Ectodermal cell (in vitro differentiated cells): ENCODE results near the gene PTX4.

Experiments
- H3K27ac ChIP-seq: 2 replicates; pipeline ENCODE4 v1.7.0; 2013; ENCODE audit warnings: mild to moderate bottlenecking, low read depth, low read length; ENCODE audit not compliant: insufficient read depth, poor library complexity, severe bottlenecking
- H3K27me3 ChIP-seq: 2 replicates; pipeline ENCODE4 v1.7.0; 2013; ENCODE audit warnings: mild to moderate bottlenecking, low read length; ENCODE audit not compliant: insufficient read depth, control insufficient read depth, poor library complexity, severe bottlenecking
- H3K36me3 ChIP-seq: one replicate; pipeline ENCODE4 v1.7.0; 2013; ENCODE audit warnings: low read length; ENCODE audit not compliant: control insufficient read depth, insufficient read depth
- H3K4me1 ChIP-seq: one replicate; pipeline ENCODE4 v1.7.0; 2013; ENCODE audit warnings: low read length; ENCODE audit not compliant: control insufficient read depth, insufficient read depth
- H3K4me3 ChIP-seq: 2 replicates; pipeline ENCODE4 v1.7.0; 2013; ENCODE audit warnings: low read depth, low read length, control low read depth; ENCODE audit not compliant: insufficient read depth
- H3K9me3 ChIP-seq: 2 replicates; pipeline ENCODE4 v1.7.0; 2013; ENCODE audit warnings: mild to moderate bottlenecking, low read length, moderate library complexity; ENCODE audit not compliant: control insufficient read depth
- WGBS, 2 experiments: methylation state at CpG; one replicate each; pipeline ENCODE4 v1.1.7; 2013; ENCODE audit warnings: missing lambda C conversion rate in 2 of 2; 5-methylcytosine and 5-hydroxymethylcytosine counted together

PTX4 gene

DNA sequence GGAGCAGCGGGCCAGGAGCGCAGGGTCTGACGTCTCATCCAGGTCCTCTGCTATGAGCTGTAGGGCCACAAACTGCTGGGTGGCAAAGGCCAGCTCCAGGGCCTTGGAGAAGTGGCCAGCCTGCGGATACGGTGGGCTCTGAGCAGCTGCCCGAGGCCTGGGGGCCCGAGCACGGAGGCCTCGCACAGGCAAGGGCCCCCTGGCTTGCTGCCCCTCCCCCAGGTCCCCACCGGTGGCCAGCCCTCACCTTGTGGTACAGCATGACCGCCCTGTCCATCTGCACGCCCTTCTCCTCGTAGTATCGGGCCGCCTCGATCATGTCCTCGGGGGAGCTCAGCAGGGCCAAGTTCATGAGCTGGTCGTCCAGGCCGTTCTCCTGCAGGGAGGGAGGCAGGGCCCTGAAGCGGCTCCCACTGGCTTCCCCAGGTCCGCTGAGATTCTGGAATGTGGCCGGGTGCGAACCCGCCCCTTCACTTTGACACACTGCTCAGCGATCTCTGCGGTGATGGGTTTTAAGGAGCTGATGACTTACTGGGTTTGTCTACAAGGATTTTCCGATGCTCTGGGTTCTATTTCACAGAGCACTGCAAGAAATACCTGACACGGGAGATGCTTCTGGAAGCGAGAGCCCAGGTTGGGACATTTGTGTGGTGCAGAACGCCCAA lies 35.0 kb upstream of the PTX4 start:
- 95 to 96% methylated on average over 30 of the region's 30 CpGs for WGBS, 2 experiments
- peaks cover 10% of the 10 kb centered on the region for H3K36me3 ChIP-seq
- no peaks in the 10 kb centered on the region for H3K4me1 ChIP-seq
- H3K27ac ChIP-seq = no peak overlapping the region
- no peaks in the 10 kb centered on the region for H3K27me3 ChIP-seq
- H3K9me3 ChIP-seq = no peaks in the 10 kb centered on the region
- no peak overlapping the region for H3K4me3 ChIP-seq

- 94 to 96% methylated on average over 19 of the region's 19 CpGs for WGBS, 2 experiments
- H3K4me1 ChIP-seq = no peaks in the 10 kb centered on the region
Observed at GRCh38 chr16:1520461-1520860, 31.7 kb upstream of the PTX4 start.

DNA sequence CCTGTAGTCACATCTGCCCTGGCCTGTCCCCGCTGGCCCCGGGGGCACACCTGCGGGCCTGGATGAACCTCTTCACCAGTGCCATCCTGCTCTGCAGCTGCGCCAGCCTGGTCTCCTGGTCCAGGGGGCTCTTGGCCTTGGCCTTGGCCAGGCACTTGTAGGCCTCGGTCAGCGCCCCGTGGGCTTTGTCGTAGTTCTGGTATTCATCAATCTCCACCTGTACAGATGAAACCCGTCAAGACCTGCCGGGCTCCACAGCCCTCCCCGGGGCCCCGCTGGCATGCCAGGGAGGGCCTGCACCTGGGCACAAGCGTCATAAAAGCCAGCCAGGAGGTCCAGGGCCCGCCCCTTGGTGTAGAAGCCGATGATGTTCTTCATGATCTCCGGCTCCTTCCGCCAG lies 31.1 kb upstream of the PTX4 start:
- H3K27ac ChIP-seq = no peak overlapping the region
- no peaks in the 10 kb centered on the region for H3K9me3 ChIP-seq
- H3K27me3 ChIP-seq = no peaks in the 10 kb centered on the region
- no peak overlapping the region for H3K4me3 ChIP-seq
- H3K4me1 ChIP-seq = no peaks in the 10 kb centered on the region
- H3K36me3 ChIP-seq = peaks cover 14% of the 10 kb centered on the region
- 95 to 97% methylated on average over 17 of the region's 17 CpGs for WGBS, 2 experiments

More at GRCh38 chr16:1520461-1520860, 31.7 kb upstream of the PTX4 start:
- Histone ChIP-seq H3K4me3 (no peak overlapping the region), H3K36me3 (peaks cover 10% of the 10 kb centered on the region), H3K9me3 (no peaks in the 10 kb centered on the region), H3K27ac (no peak overlapping the region), H3K27me3 (no peaks in the 10 kb centered on the region)

GRCh38 chr16:1518626-1519135 lies 29.9 kb upstream of the PTX4 start:
- WGBS, 2 experiments = 94% methylated on average over 16 of the region's 16 CpGs
- Histone ChIP-seq H3K27ac (no peak overlapping the region), H3K4me3 (no peak overlapping the region), H3K9me3 (no peaks in the 10 kb centered on the region), H3K27me3 (no peaks in the 10 kb centered on the region), H3K36me3 (peaks cover 14% of the 10 kb centered on the region), H3K4me1 (no peaks in the 10 kb centered on the region)

DNA sequence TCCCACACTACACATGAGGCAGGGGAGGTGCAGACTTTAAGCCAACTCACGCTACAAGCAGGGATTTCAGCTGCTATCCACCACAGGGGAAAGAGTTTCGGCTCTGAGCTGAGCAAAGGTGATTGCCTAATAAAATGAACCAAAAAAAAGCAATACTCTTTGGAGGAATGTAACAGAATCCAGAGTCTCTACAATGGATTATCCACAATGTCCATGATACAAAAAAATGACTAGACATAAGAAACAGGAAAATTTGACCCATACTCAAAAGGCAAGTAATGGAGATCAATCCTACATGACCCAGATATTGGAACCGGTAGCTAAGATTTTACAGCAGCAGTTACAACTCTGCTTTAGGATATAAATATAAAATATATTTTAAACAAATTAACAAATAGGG lies 25.8 kb upstream of the PTX4 start:
- Histone ChIP-seq H3K27ac (no peak overlapping the region), H3K4me1 (no peaks in the 10 kb centered on the region), H3K4me3 (no peak overlapping the region), H3K36me3 (peaks cover 8% of the 10 kb centered on the region), H3K9me3 (no peaks in the 10 kb centered on the region), H3K27me3 (no peaks in the 10 kb centered on the region)
- 96% methylated on average over 2 to 3 of the region's 3 CpGs for WGBS, 2 experiments

DNA sequence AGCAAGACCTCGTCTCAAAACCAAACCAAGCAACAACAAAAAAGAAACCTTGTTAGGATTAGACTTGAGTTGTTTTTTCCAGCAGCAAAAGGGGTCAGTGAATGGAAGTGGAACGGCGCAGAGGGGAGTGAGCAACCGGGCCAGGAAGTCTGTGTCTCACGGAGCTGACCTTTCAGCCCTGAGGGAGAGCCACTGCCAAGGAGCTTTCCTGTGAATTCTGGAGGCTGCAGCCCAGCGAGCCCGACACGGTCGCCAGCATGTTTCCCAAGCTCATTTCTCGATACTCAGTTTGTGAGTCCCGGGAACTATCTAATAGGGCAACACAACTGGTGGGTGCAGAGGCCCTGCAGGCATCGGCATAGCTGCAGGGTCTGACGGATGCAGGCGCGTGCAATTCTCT lies 24.0 kb upstream of the PTX4 start:
- no peaks in the 10 kb centered on the region for H3K27me3 ChIP-seq
- 93 to 96% methylated on average over 15 of the region's 15 CpGs for WGBS, 2 experiments
- H3K4me3 ChIP-seq = no peak overlapping the region
- H3K27ac ChIP-seq = no peak overlapping the region
- H3K36me3 ChIP-seq = peaks cover 8% of the 10 kb centered on the region
- H3K4me1 ChIP-seq = no peaks in the 10 kb centered on the region
- no peaks in the 10 kb centered on the region for H3K9me3 ChIP-seq

DNA sequence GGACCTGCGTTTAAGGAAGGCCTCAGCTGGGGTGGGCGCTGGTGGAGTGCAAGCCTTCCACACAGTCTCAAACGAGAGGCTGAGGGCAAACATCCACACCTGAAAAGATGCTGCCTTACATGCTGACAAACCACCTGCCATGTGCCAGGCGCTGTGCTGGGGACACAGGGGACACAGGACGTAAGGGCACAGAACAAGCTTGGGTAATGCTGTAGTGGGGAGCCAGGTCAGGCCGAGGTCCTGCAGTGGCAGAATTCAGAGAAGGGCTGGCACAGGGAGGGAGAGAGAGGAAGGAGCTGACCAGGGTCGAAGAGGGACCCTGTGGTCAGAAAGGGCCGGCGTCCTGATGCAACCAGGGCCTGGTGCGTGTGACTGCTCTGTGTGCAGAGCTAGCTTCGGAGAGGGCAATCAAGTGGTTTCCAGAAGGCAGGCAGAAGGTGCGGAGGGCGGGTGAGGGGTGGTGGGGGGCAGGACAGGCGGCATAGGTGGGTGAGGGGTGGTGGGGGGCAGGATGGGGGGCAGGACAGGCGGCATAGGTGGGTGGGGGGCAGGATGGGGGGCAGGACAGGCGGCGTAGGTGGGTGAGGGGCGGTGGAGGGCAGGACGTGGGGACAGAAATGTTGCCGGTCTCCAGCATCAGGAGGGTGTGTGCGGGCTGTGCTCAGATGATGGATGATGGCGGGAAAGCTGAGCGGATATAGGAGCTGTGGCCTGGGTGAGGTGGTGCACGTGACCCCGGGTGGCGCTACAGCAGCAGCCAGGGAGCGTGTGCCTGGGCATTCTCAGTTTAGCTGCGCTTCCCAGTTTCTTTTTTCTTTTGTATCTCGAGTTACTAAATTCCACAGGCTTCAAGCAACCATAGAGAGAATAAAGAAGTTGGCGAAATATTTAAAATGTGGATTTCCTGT lies 23.2 kb upstream of the PTX4 start:
- Histone ChIP-seq H3K27me3 (no peaks in the 10 kb centered on the region), H3K4me3 (no peak overlapping the region), H3K27ac (no peak overlapping the region), H3K4me1 (no peaks in the 10 kb centered on the region), H3K9me3 (no peaks in the 10 kb centered on the region), H3K36me3 (peaks cover 8% of the 10 kb centered on the region)
- 91 to 93% methylated on average over 30 of the region's 30 CpGs for WGBS, 2 experiments

GRCh38 chr16:1510941-1511351 lies 22.2 kb upstream of the PTX4 start:
- Histone ChIP-seq H3K9me3 (no peaks in the 10 kb centered on the region), H3K36me3 (peaks cover 8% of the 10 kb centered on the region), H3K27ac (no peak overlapping the region), H3K27me3 (no peaks in the 10 kb centered on the region), H3K4me3 (no peak overlapping the region), H3K4me1 (no peaks in the 10 kb centered on the region)
- WGBS, 2 experiments = 93 to 94% methylated on average over 26 of the region's 26 CpGs

- Histone ChIP-seq H3K9me3 (no peaks in the 10 kb centered on the region), H3K27ac (no peak overlapping the region), H3K36me3 (peaks cover 6% of the 10 kb centered on the region), H3K4me1 (no peaks in the 10 kb centered on the region), H3K4me3 (no peak overlapping the region), H3K27me3 (no peaks in the 10 kb centered on the region)
- WGBS, 2 experiments = 95% methylated on average over 10 of the region's 10 CpGs
Observed at GRCh38 chr16:1510272-1510671, 21.5 kb upstream of the PTX4 start.
